K562 (cell line): ENCODE data around the gene ZNF556. TPM values are rescaled to one million over a fixed set of nuclear protein-coding genes. Genes with fewer than 3 reads are reported as not detected.

Experiments
- ASH1L ChIP-seq: fragments of 450-650 bp; IDR thresholded peaks from 2 replicates; pipeline ENCODE4 v1.6.1; 2018; ENCODE audit warnings: borderline replicate concordance, mild to moderate bottlenecking, low read depth; ENCODE audit not compliant: partially characterized antibody
- CBX2 ChIP-seq: fragments of 200-600 bp; sonication (generic); IDR thresholded peaks from one replicate; pipeline ENCODE4 v1.6.1; 2012; ENCODE audit warnings: mild to moderate bottlenecking, low read length, inconsistent platforms; ENCODE audit not compliant: insufficient read depth, poor library complexity, severe bottlenecking
- MEF2A ChIP-seq: IDR thresholded peaks from 2 replicates; pipeline ENCODE4 v1.6.1; 2011; ENCODE audit warnings: low read depth, mild to moderate bottlenecking, low read length, moderate library complexity; ENCODE audit not compliant: control insufficient read depth
- TCF3 ChIP-seq: sonication (generic); formaldehyde crosslinking; IDR thresholded peaks from 2 replicates; pipeline ENCODE4 v1.4.0; 2020; ENCODE audit warnings: mild to moderate bottlenecking, missing genetic modification reagents
- polyA plus RNA-seq, 8 experiments: library from polyadenylated mRNA; depleted of rRNA in 4 of 8; stranded (reverse) in 5 of 8; unstranded in 3 of 8; fragments of >200 nt; fragmentation: Nextera tagmentation in 2 of 8; fragmentation: Illumina TruSeq in 1 of 8; extraction: Ambion mirVana in 2 of 8; extraction: Trizol in 1 of 8; gene quantifications; 2 replicates each; pipeline versions ENCODE4 v1.2.1 to v1.2.3, GENCODE V29; 2011 to 2014; ENCODE audit warnings: inconsistent platforms in 1 of 8, missing spikeins in 1 of 8
- total RNA-seq, 7 experiments: library from RNA; depleted of rRNA in 6 of 7; stranded (reverse); fragments of >200 nt in 6 of 7; fragmentation: Illumina TruSeq in 2 of 7; extraction: Trizol in 2 of 7; gene quantifications; 2 replicates each; pipeline versions ENCODE4 v1.2.1 to v1.2.3, GENCODE V29; 2011 to 2021; ENCODE audit warnings: low replicate concordance in 1 of 7
- TF ChIP-seq, protein P1 (sequence below): fragments of 450-650 bp; IDR thresholded peaks from 2 replicates; pipeline ENCODE4 v1.6.1; 2016; ENCODE audit warnings: low read depth
- TF ChIP-seq, protein P2 (sequence below): sonication (generic); formaldehyde crosslinking; IDR thresholded peaks from 2 replicates; pipeline ENCODE4 v1.8.1; 2022; ENCODE audit warnings: missing genetic modification reagents
- TF ChIP-seq, protein P3 (sequence below), 2 experiments: IDR thresholded peaks; 2 replicates each; pipeline ENCODE4 v1.6.1; 2011; ENCODE audit warnings: borderline replicate concordance in 1 of 2, control low read depth in 1 of 2, low read depth in 1 of 2, low read length in 1 of 2, mild to moderate bottlenecking in 1 of 2, mixed read lengths in 1 of 2, moderate library complexity in 1 of 2; ENCODE audit not compliant: insufficient read depth in 1 of 2, insufficient read length in 1 of 2, poor library complexity in 1 of 2, severe bottlenecking in 1 of 2; ENCODE audit errors: extremely low read depth in 1 of 2
- TF ChIP-seq, protein P4 (sequence below): fragments of 450-650 bp; IDR thresholded peaks from 2 replicates; pipeline ENCODE4 v1.6.1; 2018; ENCODE audit not compliant: partially characterized antibody

Gene ZNF556
- total and polyA plus RNA-seq, 9 of the 15 experiments (the other 6 are each of a cell fraction or from before 2014, with no cell fraction given), result 0.01 to 0.36 (median 0.10) TPM; not detected in 1

DNA sequence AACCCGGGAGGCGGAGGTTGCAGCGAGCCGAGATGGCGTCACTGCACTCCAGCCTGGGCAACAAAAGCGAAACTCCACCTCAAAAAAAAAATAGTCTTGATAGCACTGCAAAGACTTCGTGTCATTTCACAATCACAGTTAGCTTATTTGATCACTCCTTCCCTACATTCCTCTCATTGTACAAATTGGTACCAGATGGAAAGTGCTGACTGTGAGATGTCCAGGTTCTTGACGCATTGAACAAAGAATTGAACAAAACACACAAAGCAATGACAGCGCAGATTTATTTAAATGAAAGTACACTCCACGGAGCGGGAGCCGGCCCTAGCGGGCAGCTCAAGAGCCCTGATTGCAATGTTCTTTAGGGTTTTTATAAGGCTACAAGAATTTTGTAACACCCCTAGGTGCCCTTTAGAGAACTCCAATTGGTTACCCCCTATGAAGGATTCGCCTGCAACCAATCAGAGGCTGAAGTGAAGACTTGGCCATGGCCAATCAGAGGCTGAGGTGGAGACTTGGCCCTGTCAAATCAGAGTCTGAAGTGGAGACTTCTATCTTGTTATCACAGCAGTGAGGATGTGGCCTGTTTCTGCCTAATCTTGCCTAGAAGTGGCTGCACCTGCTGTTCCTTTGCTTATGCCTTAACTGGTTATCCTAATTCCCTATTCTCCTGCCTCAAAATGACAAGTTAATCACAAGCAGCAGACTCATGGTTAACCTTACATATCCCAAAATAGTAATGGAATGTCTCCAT is 16.7 kb downstream of the ZNF556 start (continued):
- TF ChIP-seq, protein P1, sequence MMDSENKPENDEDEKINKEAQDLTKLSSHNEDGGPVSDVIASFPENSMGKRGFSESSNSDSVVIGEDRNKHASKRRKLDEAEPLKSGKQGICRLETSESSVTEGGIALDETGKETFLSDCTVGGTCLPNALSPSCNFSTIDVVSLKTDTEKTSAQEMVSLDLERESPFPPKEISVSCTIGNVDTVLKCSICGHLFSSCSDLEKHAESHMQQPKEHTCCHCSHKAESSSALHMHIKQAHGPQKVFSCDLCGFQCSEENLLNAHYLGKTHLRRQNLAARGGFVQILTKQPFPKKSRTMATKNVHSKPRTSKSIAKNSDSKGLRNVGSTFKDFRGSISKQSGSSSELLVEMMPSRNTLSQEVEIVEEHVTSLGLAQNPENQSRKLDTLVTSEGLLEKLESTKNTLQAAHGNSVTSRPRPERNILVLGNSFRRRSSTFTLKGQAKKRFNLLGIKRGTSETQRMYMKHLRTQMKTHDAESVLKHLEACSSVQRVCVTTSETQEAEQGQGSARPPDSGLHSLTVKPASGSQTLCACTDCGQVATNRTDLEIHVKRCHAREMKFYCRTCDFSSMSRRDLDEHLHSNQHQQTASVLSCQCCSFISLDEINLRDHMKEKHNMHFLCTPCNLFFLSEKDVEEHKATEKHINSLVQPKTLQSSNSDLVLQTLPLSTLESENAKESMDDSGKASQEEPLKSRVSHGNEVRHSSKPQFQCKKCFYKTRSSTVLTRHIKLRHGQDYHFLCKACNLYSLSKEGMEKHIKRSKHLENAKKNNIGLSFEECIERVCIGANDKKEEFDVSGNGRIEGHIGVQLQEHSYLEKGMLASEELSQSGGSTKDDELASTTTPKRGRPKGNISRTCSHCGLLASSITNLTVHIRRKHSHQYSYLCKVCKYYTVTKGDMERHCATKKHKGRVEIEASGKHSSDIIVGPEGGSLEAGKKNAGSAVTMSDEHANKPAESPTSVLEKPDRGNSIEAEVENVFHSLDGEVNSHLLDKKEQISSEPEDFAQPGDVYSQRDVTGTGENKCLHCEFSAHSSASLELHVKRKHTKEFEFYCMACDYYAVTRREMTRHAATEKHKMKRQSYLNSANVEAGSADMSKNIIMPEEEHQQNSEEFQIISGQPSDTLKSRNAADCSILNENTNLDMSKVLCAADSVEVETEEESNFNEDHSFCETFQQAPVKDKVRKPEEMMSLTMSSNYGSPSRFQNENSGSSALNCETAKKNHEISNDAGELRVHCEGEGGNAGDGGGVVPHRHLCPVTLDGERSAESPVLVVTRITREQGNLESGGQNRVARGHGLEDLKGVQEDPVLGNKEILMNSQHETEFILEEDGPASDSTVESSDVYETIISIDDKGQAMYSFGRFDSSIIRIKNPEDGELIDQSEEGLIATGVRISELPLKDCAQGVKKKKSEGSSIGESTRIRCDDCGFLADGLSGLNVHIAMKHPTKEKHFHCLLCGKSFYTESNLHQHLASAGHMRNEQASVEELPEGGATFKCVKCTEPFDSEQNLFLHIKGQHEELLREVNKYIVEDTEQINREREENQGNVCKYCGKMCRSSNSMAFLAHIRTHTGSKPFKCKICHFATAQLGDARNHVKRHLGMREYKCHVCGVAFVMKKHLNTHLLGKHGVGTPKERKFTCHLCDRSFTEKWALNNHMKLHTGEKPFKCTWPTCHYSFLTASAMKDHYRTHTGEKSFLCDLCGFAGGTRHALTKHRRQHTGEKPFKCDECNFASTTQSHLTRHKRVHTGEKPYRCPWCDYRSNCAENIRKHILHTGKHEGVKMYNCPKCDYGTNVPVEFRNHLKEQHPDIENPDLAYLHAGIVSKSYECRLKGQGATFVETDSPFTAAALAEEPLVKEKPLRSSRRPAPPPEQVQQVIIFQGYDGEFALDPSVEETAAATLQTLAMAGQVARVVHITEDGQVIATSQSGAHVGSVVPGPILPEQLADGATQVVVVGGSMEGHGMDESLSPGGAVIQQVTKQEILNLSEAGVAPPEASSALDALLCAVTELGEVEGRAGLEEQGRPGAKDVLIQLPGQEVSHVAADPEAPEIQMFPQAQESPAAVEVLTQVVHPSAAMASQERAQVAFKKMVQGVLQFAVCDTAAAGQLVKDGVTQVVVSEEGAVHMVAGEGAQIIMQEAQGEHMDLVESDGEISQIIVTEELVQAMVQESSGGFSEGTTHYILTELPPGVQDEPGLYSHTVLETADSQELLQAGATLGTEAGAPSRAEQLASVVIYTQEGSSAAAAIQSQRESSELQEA, result no peak
- 0 out of 2 replicates have a peak, but pooled peaks have one; percentile 34 for TF ChIP-seq MEF2A
- TF ChIP-seq, protein P2, sequence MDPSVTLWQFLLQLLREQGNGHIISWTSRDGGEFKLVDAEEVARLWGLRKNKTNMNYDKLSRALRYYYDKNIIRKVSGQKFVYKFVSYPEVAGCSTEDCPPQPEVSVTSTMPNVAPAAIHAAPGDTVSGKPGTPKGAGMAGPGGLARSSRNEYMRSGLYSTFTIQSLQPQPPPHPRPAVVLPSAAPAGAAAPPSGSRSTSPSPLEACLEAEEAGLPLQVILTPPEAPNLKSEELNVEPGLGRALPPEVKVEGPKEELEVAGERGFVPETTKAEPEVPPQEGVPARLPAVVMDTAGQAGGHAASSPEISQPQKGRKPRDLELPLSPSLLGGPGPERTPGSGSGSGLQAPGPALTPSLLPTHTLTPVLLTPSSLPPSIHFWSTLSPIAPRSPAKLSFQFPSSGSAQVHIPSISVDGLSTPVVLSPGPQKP (CRISPR knock-in tag), result no peak
- TF ChIP-seq ASH1L, result peak; percentile 63
- TF ChIP-seq CBX2, result no peak
- peak; percentile 87 for TF ChIP-seq TCF3 (CRISPR knock-in tag)
- TF ChIP-seq, protein P3, sequence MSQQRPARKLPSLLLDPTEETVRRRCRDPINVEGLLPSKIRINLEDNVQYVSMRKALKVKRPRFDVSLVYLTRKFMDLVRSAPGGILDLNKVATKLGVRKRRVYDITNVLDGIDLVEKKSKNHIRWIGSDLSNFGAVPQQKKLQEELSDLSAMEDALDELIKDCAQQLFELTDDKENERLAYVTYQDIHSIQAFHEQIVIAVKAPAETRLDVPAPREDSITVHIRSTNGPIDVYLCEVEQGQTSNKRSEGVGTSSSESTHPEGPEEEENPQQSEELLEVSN (IDR thresholded peaks at IDR 0.05; ENCODE audit: borderline replicate concordance in 1 of 2, extremely low read depth in 1 of 2, insufficient read depth in 1 of 2, insufficient read length in 1 of 2, low read depth in 1 of 2, low read length in 1 of 2, poor library complexity in 1 of 2, severe bottlenecking in 1 of 2), result no peak
- TF ChIP-seq, protein P4, sequence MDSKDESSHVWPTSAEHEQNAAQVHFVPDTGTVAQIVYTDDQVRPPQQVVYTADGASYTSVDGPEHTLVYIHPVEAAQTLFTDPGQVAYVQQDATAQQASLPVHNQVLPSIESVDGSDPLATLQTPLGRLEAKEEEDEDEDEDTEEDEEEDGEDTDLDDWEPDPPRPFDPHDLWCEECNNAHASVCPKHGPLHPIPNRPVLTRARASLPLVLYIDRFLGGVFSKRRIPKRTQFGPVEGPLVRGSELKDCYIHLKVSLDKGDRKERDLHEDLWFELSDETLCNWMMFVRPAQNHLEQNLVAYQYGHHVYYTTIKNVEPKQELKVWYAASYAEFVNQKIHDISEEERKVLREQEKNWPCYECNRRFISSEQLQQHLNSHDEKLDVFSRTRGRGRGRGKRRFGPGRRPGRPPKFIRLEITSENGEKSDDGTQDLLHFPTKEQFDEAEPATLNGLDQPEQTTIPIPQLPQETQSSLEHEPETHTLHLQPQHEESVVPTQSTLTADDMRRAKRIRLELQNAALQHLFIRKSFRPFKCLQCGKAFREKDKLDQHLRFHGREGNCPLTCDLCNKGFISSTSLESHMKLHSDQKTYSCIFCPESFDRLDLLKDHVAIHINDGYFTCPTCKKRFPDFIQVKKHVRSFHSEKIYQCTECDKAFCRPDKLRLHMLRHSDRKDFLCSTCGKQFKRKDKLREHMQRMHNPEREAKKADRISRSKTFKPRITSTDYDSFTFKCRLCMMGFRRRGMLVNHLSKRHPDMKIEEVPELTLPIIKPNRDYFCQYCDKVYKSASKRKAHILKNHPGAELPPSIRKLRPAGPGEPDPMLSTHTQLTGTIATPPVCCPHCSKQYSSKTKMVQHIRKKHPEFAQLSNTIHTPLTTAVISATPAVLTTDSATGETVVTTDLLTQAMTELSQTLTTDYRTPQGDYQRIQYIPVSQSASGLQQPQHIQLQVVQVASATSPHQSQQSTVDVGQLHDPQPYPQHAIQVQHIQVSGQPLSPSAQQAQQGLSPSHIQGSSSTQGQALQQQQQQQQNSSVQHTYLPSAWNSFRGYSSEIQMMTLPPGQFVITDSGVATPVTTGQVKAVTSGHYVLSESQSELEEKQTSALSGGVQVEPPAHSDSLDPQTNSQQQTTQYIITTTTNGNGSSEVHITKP, result no peak
